Measurements from ENCODE around the gene F3.
"Not testable (repeated sequence)": the region's sequence is repeated elsewhere in the genome, so short reads cannot be mapped to it uniquely, and the experiment has no call there.

Gene F3

DNA sequence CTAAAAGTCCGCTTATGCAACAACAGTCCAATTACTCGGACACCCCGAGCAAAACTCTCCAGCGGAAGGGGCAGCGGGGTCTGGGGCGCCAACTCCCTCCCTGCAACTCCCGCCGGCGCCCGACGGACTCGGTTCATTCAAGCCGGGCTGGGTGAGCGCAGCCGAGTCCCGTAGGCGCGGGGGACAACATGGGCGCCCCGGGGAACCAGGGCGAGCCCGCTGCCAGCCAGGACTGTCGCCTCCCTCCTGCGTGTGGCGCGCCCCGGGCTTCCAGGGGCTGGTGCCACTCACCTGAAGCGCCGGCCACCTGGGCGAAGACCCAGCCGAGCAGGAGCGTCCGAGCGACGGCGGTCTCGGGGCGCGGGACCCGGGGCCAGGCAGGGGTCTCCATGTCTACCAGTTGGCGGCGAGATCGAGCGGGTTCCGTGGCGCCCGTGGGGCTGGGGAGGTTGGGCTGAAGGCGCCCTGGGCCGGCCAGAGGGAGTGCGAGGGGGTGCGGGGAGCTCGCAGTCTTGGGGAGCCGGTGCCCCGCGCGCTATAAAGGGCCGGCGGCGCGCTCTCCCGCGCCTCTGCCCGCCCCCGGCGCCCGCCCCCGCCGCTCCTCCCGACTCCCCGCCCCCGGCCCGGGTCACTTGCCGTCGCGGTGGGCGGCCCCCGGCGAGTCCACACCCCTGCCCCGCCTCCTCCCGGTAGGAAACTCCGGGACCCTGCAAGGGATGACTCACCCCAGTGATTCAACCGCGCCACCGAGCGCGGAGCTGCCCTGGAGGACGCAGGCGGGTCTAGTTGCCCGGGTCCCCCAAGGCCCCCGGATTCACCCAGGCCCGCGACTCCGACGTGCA lies at the start of gene F3:
F3 (minus strand) TSS at position 514 of the 842 bp plus-strand sequence; CDS start at position 391, 123 bp downstream.
- DNase-seq (ENCODE audit: low spot score), result peak; percentile 84

DNA sequence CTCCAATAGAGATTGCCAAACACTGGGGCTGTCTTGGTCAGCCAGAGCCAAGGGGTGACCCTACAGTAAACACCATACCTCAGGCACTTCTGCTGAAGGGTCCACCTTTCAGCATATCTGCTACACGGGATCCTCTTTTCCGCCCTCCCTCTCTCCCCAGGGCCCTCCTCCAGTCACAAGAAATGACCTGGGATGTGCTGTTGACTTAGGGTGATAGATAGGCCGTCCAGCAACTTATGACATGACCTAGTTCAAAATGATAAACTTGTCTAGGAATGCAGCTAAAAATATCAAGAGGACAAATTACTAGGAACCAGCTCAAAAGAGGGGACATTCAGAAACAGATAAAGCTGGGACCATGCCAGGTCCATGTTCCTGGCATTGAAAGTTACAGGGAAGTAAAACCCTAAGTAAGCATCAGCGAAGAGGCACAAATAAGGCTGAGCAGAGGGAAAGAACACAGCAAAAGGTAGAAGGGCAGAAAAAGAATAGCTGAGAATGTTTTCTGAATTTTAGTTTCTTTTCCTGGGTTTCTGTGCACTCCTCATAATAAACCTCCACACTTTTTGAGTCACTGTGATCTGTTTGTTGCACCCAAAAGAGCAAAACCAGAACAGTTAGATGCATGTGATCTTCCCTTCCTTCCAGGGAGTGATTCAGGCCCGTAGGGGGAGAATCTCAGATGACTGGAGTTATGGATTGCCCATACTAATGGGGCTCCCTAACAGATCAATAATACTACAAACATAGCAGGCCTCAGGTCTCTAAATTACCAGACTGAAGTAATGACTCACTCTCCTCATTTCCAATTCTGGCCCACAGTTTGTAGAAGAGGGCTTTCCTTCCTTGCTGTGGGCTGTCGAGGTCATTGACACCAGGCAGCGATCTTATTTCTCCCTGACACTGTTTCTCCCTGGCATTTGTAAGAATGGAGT lies 48.9 kb upstream of the F3 start:
- DNase-seq (ENCODE audit: low spot score), result no peak

DNA sequence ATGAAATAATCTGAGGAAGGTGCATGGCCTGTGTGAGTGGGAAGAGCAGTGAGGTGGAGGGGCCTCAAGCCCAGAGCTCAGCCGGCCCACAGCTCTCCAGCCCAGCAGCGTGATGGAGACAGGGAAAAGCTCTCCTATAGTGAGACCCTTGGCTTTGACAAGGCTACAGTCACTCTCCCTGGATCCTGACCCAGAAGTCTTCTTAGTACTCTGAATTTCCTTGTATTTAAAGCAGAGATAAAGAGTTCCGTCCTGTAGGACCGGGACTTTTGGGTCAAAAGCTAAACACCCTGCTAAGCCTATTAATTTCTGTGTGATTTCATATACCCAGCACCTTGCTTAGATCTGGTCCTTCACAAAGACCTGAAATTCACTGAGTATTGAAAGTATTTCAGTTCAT lies 48.2 kb upstream of the F3 start:
- DNase-seq (ENCODE audit: low spot score), result no peak

DNA sequence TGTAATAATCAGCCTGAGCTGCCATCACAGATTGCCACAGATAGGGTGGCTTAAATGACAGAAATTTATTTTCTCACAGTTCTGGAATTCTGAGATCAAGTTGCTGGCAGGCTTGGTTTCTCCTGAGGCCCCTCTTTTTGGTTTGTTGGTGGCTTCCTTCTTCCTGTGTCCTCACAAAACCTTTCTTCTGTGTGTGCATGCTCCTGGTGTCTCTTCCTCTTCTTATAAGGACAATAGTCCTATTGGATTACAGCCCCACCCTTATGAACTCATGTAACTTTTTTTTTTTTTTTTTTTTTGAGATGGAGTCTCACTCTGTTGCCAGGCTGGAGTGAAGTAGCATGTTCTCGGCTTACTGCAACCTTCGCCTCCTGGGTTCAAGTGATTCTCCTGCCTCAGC lies 41.0 kb upstream of the F3 start:
- DNase-seq (ENCODE audit: low spot score), result no peak

DNA sequence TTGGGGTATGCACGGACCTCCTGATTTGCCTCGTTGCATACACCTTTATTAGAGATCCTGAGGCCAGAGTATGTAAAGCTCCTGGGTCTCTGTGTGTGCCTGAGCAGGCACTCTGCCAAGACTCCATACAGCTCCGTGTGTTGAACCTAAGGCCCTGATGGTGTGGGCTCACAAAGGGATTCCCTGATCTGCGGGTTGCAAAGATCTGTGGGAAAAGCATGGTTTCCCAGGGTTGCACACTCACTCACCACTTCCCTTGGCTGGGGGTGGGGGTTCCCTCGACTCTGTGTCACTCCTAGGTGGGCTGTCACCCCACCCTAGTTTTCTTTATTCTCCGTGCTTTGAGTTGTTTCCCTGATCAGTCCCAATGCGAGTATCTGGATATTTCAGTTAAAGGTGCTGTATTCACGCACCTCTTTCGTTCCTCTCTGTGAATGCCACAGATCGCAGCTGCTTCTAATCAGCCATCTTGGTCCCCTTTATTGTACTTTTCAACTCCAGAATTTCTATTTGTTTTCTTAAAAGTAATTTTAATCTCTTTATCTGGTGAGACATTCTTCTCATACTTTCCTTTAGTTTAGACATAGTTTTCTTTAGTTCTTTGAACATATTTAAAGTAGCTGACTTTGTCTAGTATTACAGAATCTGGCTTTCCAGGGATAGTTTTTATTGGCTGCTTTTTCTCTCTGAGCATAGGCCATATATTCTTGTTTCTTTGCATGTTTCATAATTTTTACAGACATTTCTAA lies 39.0 kb upstream of the F3 start:
- DNase-seq (ENCODE audit: low spot score), result peak; percentile 40

DNA sequence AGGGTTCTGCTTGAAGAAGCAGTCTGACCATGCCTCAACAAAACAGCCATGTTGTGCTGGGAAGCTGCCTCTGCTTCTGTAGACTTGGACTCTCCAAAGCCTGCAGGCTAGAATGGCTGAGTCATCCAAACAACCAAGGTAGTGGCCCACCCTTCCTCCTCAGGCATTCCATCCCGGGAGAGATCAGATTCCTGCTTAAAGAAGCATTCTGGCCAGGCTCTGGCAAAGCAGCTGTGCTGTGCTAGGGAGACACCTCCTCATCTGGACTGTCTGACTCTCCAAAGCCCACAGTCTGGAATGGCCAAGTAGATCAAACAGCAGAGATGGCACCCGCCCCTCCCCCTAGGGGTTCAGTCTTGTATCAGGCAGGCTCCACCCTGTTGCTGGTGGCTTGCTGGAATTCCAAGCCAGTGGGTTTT lies 38.3 kb upstream of the F3 start:
- DNase-seq (ENCODE audit: low spot score), result peak; percentile 86

DNA sequence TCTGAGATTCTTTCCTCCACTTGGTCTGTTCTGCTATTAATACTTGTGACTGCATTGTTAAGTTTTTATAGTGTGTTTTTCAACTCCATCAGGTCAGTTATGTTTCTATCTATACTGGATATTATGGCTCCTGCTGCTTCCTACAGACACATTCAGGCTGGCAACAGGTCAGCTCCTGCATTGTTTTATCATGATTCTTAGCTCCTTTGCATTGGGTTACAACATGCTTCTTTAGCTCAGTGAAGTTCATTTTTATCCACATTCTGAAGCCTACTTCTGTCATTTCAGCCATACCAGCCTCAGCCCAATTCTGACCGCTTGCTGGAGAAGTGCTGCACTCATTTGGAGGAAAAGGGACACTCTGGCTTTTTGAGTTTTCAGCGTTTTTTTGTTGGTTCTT lies 37.3 kb upstream of the F3 start:
- DNase-seq (ENCODE audit: low spot score), result no peak

DNA sequence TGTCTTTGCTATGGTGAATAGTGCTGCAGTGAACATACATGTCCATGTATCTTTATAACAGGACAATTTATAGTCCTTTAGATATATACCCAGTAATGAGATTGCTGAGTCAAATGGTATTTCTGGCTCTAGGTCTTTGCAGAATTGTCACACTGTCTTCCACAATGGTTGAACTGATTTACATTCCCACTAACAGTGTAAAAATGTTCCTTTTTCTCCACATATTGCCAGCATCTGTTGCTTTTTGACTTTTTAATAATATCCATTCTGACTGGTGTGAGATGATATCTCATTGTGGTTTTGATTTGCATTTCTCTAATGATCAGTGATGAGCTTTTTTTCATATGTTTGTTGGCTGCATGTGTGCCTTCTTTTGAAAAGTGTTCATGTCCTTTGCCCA lies 32.4 kb upstream of the F3 start:
- DNase-seq (ENCODE audit: low spot score), result not testable (repeated sequence)

DNA sequence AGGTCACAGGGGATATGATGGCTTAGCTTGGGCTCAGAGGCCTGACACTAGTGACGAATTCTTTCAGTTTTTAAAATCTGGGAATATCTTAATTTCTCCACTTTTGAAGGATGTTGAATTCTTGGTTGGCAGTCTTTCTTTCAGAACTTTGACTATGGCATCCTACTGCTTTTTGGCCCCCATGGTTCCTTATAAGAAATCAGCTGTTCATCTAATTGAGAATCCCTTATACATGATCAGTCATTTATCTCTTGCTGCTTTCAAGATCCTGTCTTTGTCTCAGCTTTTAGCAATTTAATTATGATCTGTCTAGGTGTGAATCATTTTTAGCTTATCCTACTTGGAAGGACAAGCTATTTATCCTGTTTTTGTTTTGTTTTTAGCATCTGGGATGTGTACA lies 31.2 kb upstream of the F3 start:
- DNase-seq (ENCODE audit: low spot score), result no peak

DNA sequence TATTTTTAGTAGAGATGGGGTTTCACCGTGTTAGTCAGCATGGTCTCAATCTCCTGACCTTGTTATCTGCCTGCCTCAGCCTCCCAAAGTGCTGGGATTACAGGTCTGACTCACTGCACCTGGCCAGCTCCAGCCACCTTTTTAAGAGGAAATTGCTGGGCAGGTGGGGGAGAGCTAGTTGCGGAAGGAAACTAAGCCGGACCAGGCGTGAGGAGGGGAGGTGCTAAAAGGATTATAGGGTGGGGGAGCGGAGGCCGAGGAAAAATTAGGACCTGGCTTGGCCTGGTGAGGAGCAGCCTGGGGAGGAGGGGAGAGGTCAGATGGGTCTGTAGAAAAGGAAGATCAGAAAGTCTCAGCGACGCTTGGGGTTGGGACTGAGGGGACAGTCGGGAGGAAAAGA lies 29.4 kb upstream of the F3 start:
- DNase-seq (ENCODE audit: low spot score), result not testable (repeated sequence)

DNA sequence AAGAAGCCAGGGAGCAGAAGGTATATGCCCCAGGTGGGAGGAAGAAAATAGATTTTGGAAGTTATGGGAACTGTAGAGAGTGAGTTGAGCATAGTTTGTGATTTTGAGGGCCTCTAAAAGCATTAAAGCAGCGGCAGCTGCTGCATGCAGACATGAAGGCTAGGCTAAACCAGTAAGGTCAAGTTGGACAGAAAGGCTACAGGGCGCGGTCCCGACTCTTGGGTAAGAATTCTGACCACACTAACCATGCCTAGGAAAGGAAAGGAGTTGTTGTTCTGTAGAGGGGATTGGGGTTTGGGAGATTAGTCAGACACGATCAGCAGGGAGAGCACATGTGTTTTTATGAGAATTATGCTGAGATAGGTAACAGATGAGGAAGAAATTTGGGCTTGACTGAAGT lies 27.2 kb upstream of the F3 start:
- DNase-seq (ENCODE audit: low spot score), result not testable (repeated sequence)

DNA sequence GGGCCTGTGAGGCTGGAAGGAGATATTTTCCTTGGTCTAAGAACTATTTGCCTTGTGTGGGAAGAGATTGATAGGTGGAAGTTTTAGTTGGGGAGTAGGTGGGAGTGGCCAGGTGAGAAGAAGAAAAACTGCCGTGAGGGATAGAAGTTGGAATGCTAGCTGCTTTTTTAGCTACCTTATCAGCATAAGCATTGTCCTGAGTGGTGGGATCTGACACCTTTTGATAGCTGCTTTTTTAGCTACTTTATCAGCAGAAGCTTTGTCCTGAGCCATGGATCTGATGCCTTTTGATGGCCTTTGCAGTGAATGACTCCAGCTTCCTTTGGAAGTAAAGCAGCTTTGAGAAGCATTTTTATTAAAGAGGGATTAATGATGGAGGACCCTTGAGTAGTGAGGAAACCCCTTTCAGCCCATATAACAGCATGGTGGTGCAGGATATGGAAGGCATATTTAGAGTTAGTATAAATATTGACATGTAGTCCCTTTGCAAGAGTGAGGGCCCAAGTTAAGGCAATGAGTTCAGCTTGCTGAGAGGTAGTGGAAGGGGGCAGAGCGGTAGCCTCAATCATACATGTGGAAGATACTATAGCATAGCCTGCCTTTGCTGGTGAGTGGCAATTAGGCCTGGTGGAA lies 26.5 kb upstream of the F3 start:
- DNase-seq (ENCODE audit: low spot score), result not testable (repeated sequence)

DNA sequence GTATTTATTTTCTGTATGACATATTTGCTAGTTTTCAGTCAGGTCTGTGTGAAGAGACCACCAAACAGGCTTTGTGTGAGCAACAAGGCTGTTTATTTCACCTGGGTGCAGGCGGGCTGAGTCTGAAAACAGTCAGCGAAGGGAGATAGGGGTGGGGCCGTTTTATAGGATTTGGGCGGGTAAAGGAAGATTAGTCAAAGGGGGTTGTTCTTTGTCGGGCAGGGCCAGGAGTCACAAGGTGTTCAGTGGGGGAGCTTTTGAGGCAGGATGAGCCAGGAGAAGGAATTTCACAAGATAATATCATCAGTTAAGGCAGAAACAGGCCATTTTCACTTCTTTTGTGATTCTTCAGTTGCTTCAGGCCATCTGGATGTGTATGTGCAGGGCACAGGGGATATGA lies 24.9 kb upstream of the F3 start:
- DNase-seq (ENCODE audit: low spot score), result not testable (repeated sequence)

DNA sequence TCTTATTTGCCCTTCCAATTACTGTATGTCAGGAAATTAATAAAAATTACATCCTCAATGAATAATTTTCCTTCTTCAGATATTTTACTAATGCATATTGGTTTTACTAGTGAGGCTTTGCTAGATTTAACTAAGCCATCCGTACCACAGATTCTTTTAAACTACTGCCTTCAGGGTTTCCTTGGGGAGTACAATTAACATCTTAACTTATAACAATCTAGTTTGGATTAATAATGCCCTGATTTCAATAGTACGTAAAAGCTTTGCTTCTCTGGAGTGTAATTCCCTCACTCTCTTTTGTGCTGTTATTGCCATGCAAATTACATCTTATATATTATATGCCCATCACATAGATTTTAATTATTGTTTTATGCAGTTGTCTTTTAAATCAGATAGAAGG lies 24.3 kb upstream of the F3 start:
- DNase-seq (ENCODE audit: low spot score), result no peak

DNA sequence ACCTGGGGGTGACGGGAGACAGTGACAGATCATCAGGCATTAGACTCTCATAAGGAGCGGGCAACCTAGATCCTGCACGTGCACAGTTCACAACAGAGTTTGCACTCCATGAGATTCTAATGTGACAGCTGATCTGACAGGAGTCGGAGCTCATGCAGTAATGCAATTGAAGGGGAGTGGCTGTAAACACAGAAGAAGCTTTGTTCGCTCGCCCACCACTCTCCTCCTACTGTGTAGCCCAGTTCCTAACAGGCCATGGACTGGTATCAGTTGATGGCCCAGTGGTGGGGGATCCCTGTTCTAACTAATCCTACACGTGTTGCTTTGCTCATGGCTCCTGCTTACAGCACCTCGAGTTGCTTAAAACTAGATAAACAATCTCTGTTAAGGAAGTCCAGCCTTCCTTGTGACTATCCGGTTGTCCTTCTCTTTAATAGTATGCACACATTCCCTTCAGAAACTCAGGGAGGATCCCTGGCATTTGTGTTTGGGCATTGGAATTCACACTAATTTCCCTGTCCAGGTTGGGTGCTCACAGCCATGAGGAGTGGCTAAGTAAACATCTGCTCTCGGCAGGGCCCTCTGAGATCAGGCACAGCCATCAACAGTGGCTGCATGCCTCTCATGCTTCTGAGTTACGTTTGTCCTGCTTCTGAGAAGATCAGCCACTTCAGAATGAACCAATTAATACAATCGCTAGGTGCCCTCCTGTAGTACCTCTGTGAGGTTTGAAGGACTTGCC lies 21.1 kb upstream of the F3 start:
- peak; percentile 55 for DNase-seq (ENCODE audit: low spot score)

DNA sequence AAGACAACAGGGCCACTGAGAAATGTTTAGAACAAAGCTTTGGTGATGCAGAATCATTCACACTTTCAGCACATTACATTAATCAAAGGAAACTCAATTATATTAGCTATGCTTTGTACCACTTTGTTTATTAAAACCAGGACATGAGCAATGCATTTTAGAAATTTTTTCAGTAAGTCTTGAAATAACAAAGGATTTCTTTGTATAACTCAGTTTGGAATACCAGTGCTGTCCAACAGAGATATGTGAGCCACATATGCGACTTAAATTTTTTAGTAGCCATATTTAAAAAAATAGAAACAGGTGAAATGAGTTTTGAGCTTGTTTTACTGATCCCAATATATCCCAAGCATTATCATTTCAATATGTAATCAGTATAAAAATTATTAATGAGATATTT lies 18.8 kb upstream of the F3 start:
- DNase-seq (ENCODE audit: low spot score), result peak; percentile 29

DNA sequence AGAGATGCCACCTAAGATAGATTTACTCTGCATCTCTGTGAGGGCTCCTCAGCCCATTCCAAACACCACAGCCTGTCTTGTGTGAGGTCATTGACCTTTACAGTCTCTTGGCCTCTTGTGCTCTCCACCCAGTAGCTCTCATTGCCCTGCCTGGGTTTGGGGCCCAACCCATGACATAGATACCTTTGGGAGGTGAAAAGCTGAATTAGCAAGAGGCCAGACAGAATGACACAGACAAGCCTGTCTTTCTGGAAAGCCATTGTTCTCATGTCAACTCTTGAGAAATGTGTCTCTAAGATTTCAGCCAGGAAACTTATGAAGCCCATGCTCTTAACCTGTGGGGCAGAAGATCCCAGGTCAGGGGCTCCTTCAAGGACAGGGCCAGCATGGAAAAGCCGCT lies 18.4 kb upstream of the F3 start:
- no peak for DNase-seq (ENCODE audit: low spot score)

DNA sequence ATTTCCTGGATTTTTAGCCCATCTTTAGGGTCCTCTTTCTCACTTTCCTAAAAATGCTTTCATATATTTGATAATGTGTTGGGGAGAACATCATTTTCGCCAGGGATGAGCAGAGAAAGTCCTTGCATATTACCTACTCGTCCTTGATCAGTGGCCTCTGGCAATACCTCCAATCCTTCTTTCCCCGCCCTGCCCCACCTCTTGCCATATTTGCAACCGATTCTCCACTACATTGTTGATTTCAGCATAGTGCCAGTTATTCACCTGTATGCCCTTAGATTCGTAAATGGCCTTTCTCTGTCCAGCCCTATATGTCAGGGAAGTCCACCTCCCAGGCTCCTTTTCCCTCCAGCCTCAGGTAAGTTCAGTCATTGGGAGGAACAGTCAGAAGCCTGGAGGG lies 13.5 kb upstream of the F3 start:
- no peak for DNase-seq (ENCODE audit: low spot score)

DNA sequence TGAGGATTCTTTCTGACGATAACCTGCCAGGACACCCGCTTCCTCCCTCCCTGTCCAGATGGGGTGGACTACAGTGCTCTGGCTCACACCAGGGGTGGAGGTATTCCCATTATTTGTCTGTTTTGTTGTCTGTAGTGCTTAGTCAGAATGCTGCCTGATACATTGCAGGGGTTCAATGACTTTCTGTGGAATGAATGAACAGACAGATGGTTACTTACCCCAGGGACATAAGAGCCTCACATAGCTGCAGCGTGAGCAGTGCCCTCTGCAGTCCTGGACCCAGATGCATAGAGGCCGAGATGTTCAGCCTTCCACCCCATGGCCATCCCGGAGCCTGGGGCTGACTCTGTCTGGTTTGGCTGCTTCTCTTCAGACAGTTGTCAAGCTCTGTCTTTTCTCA lies 13.0 kb upstream of the F3 start:
- DNase-seq (ENCODE audit: low spot score), result no peak

DNA sequence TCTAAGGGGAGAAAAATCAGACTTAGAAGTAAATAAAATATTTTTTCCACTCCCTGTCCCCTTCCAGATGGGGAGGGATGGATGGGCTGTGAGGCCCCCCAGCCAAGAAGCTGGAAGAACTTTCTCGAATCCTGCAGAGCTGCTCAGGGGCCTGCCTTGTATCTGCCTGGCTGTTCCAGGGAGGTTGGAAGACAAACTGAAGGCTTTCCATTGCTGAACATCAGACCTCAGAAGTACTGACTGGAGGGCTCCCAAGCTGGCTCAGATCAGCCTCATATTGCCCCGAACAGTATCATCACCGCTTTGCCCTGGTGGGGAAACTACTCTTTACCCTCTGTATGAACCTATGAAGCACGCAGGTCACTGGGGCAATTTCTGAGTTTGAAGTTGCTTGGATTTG lies 12.4 kb upstream of the F3 start:
- DNase-seq (ENCODE audit: low spot score), result no peak

DNA sequence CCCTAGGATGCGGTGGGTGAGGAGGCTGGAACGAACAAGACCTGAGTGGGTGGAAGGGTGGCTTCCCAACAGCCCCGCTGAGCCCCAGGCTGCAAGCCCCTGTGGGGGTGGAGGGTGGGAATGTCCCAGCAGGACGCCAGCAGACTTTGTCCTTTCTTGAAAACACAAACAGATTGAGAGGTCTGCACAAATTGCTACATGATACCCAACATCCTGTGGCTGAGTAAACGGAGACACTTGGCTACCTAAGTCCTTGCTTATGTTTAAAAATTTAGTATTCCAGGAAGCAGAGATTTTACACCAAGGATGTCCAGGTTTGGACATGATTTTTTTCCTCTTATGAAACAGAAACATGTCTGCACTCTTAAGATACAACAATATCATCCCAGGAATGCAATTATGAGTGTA lies 11.8 kb upstream of the F3 start:
- DNase-seq (ENCODE audit: low spot score), result no peak
